Bronchus fibroblast of lung (primary cell): ENCODE measurements around the gene PPCS. TPM values are rescaled to one million over a fixed set of nuclear protein-coding genes. Genes with fewer than 3 reads are reported as not detected.

Experiments
- total RNA-seq: library from RNA; depleted of rRNA; stranded (reverse); fragments of >200 nt; gene quantifications from 2 replicates; pipeline ENCODE4 v1.2.3, GENCODE V29; 2015

Gene PPCS
- 54.0 and 60.1 TPM in 2 replicates for total RNA-seq

DNA sequence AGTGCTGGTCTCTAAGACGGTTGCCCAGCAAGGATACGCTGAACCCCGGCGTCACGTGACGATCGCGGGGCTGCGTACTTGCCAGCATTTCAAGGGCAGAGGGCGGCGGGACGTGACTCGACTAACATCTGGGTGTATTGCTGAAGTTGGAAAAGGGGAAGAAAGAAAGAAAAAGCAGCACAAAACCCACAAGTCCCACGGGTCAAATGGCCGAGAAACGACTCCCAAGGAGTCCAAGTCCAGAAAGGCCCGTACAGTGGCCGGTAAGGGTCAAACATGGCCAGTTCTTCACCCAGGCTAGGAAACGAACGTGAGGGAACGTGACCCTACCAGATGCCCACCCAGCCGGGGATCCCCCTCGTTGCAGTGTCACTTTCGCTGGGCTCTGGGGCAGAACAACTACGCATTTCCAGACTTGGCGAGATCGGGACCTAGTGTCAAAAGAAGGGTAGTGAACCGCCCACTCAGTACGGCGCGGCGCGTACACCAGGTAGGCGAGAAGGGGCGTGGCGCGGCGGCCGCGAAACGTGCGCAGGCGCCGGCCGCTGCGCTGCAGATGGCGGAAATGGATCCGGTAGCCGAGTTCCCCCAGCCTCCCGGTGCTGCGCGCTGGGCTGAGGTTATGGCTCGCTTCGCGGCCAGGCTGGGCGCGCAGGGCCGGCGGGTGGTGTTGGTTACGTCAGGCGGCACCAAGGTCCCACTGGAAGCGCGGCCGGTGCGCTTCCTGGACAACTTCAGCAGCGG lies at the start of gene PPCS, which contains the start of gene ZMYND12:
Gene PPCS (plus strand): TSS at position 534 of the 744 bp plus-strand sequence. CDS start 23 bp downstream, at position 557.
Gene ZMYND12 (minus strand): TSS at position 13 of the 744 bp plus-strand sequence. CDS start 25 bp downstream, outside the sequence.

DNA sequence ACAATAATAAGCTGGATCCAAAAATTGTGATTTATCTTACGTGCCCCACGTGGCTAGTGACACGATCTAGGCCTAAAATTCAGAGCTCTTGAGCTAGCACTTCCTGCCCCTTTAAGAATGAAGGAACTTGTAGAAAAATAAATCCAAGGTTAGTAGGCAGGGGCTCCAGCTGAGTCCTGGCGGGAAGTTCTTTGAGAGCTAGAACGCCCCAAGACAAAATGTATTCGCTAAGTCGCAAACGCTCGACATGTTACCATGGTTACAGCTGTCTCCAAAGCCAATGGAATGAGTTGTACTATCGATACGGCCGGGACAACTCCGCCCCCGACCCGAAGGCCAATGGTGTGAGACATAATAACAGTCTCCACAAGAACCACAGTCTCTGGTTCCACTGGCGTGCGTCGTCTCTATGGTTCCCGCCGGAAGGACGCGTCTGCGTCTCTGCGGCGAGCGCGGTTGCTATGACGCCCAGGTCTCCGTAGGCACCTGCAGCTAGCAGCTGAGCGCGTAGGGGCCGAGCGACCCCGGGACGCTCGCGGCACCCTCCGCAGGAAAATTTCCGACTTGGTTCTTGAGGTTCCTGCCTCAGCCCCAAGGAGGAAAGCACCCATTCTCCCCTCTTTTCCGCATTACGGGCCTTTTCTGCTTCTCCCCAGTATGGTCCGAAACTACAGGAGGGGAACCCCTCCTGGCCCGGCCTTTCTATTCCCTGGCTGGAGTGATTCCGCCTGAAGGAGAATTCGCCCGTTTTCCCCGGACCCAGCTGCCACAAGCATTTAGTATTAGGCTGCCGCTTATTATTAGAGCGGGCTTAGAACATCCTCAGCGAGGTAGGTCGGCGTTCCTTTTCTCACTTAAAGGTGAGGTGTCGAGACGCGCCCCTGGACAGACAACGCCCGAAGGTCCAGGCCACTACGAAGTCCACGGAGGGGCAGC lies 6.8 kb downstream of the PPCS start, which contains the start of gene CCDC30:
Gene CCDC30 (plus strand): TSS at position 459 of the 936 bp plus-strand sequence. CDS start 17,266 bp downstream, outside the sequence.

Other genes starting within 250 kb of the PPCS start
- 14.3 and 14.4 TPM in 2 replicates for gene FOXJ3, start 121.3 kb upstream of the PPCS start, total RNA-seq
- under 0.01 TPM in 1 of 2 replicates, not detected in the other for gene RIMKLA, start 75.8 kb upstream of the PPCS start, total RNA-seq
- 0.34 and 2.7 TPM in 2 replicates for gene ZMYND12, start 521 bp upstream of the PPCS start, total RNA-seq
- gene CCDC30, start 6.7 kb downstream of the PPCS start, total RNA-seq: under 0.01 and 0.34 TPM in 2 replicates
- 79.2 and 86.1 TPM in 2 replicates for gene PPIH, start 201.9 kb downstream of the PPCS start, total RNA-seq
- 795 and 951 TPM in 2 replicates for gene YBX1, start 225.9 kb downstream of the PPCS start, total RNA-seq